OCI-LY7 (cell line): ENCODE data around the gene PGLYRP3. TPM values are rescaled to one million over a fixed set of nuclear protein-coding genes. Genes with fewer than 3 reads are reported as not detected.

Experiments
- Bru-seq: library from RNA; stranded (reverse); fragments of 400-500 nt; gene quantifications from one replicate; lab custom pipeline; 2021; lab: Mats Ljungman, UMichigan
- BruChase-seq, 2 experiments: library from RNA; stranded (reverse); fragments of 400-500 nt; gene quantifications; one replicate each; lab custom pipeline; 2021; lab: Mats Ljungman, UMichigan
- BruUV-seq: library from RNA; stranded (reverse); fragments of 400-500 nt; replicated peaks from 2 replicates; lab custom pipeline; 2021; lab: Mats Ljungman, UMichigan
- CTCF ChIA-PET: fragments of 300-600 bp; sonication (Branson Sonifier 250); formaldehyde crosslinking; loops from one replicate; lab custom pipeline; 2022; ENCODE audit warnings: antibody characterized with exemption; ENCODE audit not compliant: unreplicated experiment; lab: Charles Lee
- POLR2A ChIA-PET: fragments of 300-600 bp; sonication (Branson Sonifier 250); formaldehyde crosslinking; loops from one replicate; lab custom pipeline; 2022; ENCODE audit warnings: antibody characterized with exemption; lab: Charles Lee
- DNase-seq: peaks from one replicate; pipeline ENCODE4 v3.0.0-alpha.2; 2015; ENCODE audit warnings: low spot score
- H2AFZ ChIP-seq: fragments of 200-600 bp; sonication (generic), shearing (Covaris generic); 2 replicates; pipeline ENCODE4 v1.6.1; 2014; ENCODE audit warnings: mild to moderate bottlenecking, antibody characterized with exemption, low read length, moderate library complexity
- H3K27ac ChIP-seq: fragments of 200-600 bp; sonication (generic); 2 replicates; pipeline ENCODE4 v1.5.1; 2014; ENCODE audit warnings: mixed run types, low read depth, mild to moderate bottlenecking, moderate library complexity, low read length, inconsistent platforms; ENCODE audit not compliant: poor library complexity, severe bottlenecking
- H3K36me3 ChIP-seq: fragments of 200-600 bp; sonication (generic); 2 replicates; pipeline ENCODE4 v1.6.1; 2014; ENCODE audit warnings: mild to moderate bottlenecking, antibody characterized with exemption, low read length, moderate library complexity, mixed read lengths; ENCODE audit not compliant: insufficient read depth
- H3K4me1 ChIP-seq: fragments of 200-600 bp; sonication (generic); 2 replicates; pipeline ENCODE4 v1.5.1; 2014; ENCODE audit warnings: mild to moderate bottlenecking, low read length; ENCODE audit not compliant: insufficient read depth, poor library complexity, severe bottlenecking
- H3K4me2 ChIP-seq: fragments of 200-600 bp; sonication (generic); 2 replicates; pipeline ENCODE4 v1.6.1; 2014; ENCODE audit warnings: mild to moderate bottlenecking, low read length
- H3K4me3 ChIP-seq: fragments of 200-600 bp; sonication (generic); 2 replicates; pipeline ENCODE4 v1.5.1; 2014; ENCODE audit warnings: mild to moderate bottlenecking, low read depth, low read length; ENCODE audit not compliant: poor library complexity, severe bottlenecking
- H3K79me2 ChIP-seq: fragments of 200-600 bp; sonication (generic); 2 replicates; pipeline ENCODE4 v1.6.1; 2016; ENCODE audit warnings: low read depth, mild to moderate bottlenecking, low read length, moderate library complexity, mixed read lengths; ENCODE audit not compliant: insufficient read depth
- H3K9me2 ChIP-seq: fragments of 200-600 bp; sonication (generic); 2 replicates; pipeline ENCODE4 v1.6.1; 2016; ENCODE audit warnings: mild to moderate bottlenecking, low read length, mixed read lengths; ENCODE audit not compliant: insufficient read depth
- H3K9me3 ChIP-seq: fragments of 200-600 bp; sonication (generic); 2 replicates; pipeline ENCODE4 v1.6.1; 2014; ENCODE audit warnings: mild to moderate bottlenecking, mixed run types, low read length, mixed read lengths
- H4K20me1 ChIP-seq: fragments of 200-600 bp; sonication (generic); 2 replicates; pipeline ENCODE4 v1.6.1; 2014; ENCODE audit warnings: mild to moderate bottlenecking, antibody characterized with exemption, low read length, moderate library complexity, mixed read lengths; ENCODE audit not compliant: insufficient read depth
- CTCF ChIP-seq: fragments of 200-600 bp; sonication (generic); conservative IDR thresholded peaks from 2 replicates; pipeline ENCODE4 v1.5.1; 2014; ENCODE audit warnings: mild to moderate bottlenecking, antibody characterized with exemption, low read length, moderate library complexity, mixed read lengths
- EZH2phosphoT487 ChIP-seq: fragments of 200-600 bp; sonication (generic); IDR thresholded peaks from 2 replicates; pipeline ENCODE4 v1.6.1; 2018; ENCODE audit warnings: low read depth, borderline replicate concordance, mild to moderate bottlenecking, mixed run types, antibody characterized with exemption, low read length, moderate library complexity, mixed read lengths
- intact Hi-C: fragments of 100-400 bp; cut with micrococcal nuclease; formaldehyde crosslinking; loops from one replicate; pipeline ENCODE4 v1.10.0; 2022; ENCODE audit not compliant: unreplicated experiment
- long read RNA-seq: library from polyadenylated mRNA; stranded (forward); transcript quantifications from one replicate; pipeline ENCODE4 v2.0.0, GENCODE V29; 2022
- total RNA-seq, 2 experiments: library from RNA; depleted of rRNA in 1 of 2; stranded (reverse); fragments of >200 nt in 1 of 2; shearing (Covaris generic) in 1 of 2; gene quantifications; 2 replicates each; pipeline ENCODE4 v1.2.3, GENCODE V29; 2014 to 2022

Gene PGLYRP3
- total RNA-seq (2014; rRNA removed; shearing (Covaris generic)) (not detected in 2 replicates), total RNA-seq (2022) (not detected in 2 replicates), Bru-seq, nascent RNA (not detected), BruChase-seq, experiment 1, labeled RNA remaining after a 6-hour chase (not detected), BruChase-seq, experiment 2, labeled RNA remaining after a 2-hour chase (not detected)
- long read RNA-seq = 0 reads

GRCh38 chr1:153312570-153313186, at the start of gene PGLYRP3:
TSS of gene PGLYRP3 (minus strand) at chr1:153312952. CDS start at chr1:153310665, 2,287 bp downstream.
- H2AFZ ChIP-seq = no peak within 1 kb of the TSS
- ChIA-PET POLR2A (interaction anchor here (0.6 kb wide), 1 partner anchor 1898 kb away, joined by 5 read pairs; no protein-coding TSS in a partner anchor), CTCF (no interaction called here)
- intact Hi-C loops = no loop called here
- H3K4me3 ChIP-seq = no peak within 1 kb of the TSS
- no TSS peak for BruUV-seq
- no peaks in the 10 kb centered on the region for H3K79me2 ChIP-seq
- TF ChIP-seq CTCF = no peak
- no peak for TF ChIP-seq EZH2phosphoT487
- H3K9me3 ChIP-seq = no peaks in the 10 kb centered on the region
- H4K20me1 ChIP-seq = no peaks in the 10 kb centered on the region
- DNase-seq = no peak
- no peak within 1 kb of the TSS for H3K4me2 ChIP-seq
- no peak within 1 kb of the TSS for H3K27ac ChIP-seq
- no peaks in the 10 kb centered on the region for H3K9me2 ChIP-seq
- H3K36me3 ChIP-seq = no peaks in the 10 kb centered on the region
- H3K4me1 ChIP-seq = no peaks in the 10 kb centered on the region

- intact Hi-C loops = no loop called here
- Histone ChIP-seq H3K9me3 (no peaks in the 10 kb centered on the region), H2AFZ (no peak overlapping the region), H3K36me3 (no peaks in the 10 kb centered on the region), H3K9me2 (no peaks in the 10 kb centered on the region), H3K4me3 (no peak overlapping the region), H3K79me2 (no peaks in the 10 kb centered on the region), H3K4me1 (no peaks in the 10 kb centered on the region), H4K20me1 (no peaks in the 10 kb centered on the region), H3K27ac (no peak overlapping the region), H3K4me2 (no peak overlapping the region)
- ChIA-PET POLR2A (no interaction called here), CTCF (no interaction called here)
- DNase-seq = no peak
- BruUV-seq = no TSS peak
- no peak for TF ChIP-seq EZH2phosphoT487
- TF ChIP-seq CTCF = no peak
Measured at GRCh38 chr1:153362187-153362775, 49.5 kb upstream of the PGLYRP3 start.
